Fibroblast of skin of right quadriceps (primary cell): ENCODE results near the gene SP140.
"Not testable (repeated sequence)": the region's sequence is repeated elsewhere in the genome, so short reads cannot be mapped to it uniquely, and the experiment has no call there.

Source experiments
- DNase-seq: peaks from one replicate; pipeline ENCODE4 v3.0.0-alpha.2; 2013

Gene SP140

DNA sequence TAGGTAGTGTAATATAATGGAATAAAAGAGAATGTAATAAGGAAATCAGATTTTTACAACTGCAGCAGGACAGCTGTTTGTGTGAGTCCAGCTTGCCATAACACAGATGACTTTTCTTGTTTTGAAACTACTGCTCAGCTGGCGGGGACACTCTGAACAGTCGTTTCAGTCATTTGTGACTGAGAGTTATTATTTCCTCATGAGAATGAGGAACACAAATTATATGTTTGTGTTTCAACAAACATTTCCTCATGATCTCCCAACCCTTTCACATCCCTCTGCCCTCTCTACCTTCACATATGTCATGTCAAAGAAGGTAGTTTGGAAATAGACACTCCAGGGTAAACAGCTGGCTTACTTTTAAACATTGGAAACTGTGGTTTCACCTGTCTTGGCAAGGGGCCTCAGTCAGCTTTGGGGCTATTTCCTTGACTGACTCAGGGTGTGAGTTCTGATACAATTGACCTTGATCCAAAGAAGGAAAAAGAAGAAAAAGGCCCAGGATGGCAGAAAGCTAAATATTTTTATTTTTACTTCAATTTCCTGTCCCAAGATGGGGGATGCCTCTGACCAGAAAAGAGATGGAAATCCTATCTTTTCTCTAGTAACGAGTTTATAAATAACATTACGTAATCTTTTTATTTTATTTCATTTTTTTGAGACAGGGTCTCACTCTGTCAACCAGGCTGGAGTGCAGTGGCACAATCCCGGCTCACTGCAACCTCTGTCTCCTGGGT is 102.0 kb downstream of the SP140 start:
- no peak for DNase-seq

DNA sequence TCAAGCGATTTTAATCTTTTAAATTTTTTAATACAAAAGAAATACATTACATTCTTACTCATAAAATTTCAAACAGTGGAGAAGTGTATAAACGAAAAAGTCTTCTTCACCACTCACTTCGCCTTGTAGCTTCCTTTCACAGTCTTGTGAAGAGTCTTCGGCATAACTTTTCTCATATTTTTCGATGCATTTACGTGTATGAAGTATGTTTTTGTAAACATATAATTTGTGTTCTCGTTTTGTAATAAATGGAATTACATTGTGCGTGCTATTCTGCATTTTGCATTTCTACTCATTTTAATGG is 102.6 kb downstream of the SP140 start:
- no peak for DNase-seq

DNA sequence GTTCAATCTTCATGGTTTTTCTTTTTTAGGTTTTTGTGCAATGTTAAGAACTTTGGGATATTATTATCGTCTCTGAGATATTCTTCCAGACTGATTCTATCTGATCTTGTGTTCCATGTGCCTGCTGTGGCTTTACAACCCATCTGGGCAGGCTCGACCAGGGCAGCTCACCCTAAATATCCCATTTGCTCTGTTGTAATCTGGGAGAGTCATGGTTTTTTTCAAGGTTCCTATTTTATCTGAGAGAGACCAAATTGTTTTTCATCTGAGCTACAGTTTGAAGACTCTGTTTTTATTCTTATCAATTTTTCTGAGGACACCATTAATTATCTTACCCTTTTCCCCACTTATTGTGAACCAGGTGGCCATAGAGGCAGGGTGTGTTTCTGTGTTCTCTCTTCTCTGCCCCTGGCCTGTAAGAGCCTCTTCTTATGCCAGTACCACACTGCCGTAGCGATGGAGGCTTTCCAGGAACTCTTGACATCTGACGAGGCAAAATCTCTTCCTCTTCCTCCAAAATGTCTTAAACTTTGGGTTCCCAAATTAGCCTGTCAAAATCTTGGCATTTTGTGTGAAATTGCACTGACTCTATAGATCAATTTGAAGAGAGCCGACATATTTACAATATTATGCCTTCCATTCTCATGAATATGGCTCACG is 104.5 kb downstream of the SP140 start:
- DNase-seq = no peak

DNA sequence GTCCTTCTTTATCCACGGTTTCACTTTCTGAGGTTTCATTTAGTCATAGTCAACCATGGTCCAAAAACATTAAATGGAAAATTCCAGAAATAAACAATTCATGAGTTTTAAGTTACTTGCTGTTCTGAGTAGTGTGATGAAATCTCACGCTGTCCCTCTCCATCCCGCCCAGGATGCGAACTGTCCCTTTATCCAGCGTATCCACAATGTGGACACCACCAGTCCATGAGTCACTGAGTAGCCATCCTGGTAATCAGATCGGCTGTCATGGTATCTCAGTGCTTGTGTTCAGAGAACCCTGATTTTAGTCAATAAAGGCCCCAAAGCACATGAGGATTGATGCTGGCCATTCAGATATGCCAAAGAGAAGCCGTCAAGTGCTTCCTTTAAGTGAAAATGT is 105.2 kb downstream of the SP140 start:
- DNase-seq = no peak

DNA sequence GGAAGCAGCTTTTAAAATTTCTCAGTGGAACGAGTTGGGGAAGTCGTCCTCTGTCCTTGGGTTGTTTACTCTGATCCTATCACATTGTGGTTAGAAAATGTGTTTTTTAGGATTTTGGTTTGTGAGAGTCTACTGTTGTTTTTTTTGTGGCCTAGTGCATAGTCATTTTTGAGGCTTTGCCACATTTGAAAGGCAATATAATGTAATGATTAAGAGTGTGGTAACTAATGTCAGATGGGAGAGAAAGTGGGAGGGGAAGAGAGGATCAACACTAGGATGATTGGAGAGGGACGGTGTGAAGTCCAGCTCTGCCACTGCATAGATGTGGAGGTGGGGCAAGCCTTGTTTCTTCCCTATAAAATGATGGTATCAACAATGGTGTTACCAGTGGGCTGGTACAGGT is 109.9 kb downstream of the SP140 start:
- DNase-seq = no peak

DNA sequence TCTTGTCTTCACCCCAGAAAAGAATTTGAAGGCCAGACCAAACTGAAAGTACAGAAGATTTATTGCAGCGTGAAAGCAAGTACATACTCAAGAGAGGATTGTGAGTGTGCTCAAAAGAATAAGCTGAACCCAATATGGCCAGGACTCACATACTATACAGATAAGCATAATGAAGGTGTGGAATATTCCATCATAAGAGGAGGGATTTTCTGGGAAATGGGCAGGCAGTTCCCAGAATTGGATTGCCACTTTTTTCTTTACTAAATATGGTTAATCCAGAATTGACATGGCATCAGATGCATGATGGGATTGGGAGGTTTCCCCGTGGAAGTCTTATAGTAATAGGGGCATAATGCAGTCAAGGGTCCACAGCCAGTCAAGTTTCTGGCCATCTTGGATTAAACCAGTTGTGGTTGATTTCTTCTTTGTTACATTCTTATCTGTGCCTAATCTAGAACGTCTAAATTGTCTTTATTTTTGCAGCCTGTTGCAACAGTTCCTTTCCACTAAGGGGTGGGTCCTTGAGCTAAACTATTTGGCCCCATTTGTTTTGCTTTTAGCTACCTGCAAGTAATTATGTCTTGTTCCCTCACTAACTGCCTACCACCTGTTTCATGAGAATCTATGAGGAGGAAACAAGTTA is 110.4 kb downstream of the SP140 start:
- no peak for DNase-seq

DNA sequence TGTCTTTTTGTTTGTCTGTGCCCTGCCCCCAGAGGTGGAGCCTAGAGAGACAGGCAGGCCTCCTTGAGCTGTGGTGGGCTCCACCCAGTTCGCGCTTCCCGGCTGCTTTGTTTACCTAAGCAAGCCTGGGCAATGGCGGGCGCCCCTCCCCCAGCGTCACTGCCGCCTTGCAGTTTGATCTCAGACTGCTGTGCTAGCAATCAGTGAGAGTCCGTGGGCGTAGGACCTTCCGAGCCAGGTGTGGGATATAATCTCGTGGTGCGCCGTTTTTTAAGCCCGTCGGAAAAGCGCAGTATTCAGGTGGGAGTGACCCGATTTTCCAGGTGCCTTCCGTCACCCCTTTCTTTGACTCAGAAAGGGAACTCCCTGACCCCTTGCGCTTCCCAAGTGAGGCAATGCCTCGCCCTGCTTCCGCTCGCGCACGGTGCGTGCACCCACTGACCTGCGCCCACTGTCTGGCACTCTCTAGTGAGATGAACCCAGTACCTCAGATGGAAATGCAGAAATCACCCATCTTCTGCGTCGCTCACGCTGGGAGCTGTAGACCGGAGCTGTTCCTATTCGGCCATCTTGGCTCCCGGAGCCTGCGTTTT is 116.5 kb downstream of the SP140 start:
- DNase-seq = not testable (repeated sequence)

DNA sequence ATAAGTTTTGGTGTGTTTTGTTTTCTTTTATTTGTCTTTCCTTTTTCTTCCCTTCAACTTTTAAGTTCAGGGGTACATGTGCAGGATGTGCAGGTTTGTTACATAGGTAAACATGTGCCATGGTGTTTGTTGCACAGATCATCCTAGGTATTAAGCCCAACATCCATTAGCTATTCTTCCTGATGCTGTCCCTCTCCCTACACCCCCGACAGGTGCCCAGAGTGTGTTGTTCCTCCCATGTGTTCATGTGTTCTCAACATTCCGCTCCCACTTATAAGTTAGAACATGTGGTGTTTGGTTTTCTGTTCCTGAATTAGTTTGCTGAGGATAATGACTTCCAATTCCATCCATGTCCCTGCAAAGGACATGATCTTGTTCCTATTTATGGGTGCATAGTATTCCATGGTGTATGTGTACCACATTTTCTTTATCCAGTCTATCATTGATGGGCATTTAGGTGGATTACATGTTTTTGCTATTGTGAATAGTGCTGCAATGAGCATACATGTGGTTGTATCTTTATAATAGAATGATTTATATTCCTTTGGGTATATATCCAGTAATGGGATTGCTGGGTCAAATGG is 117.6 kb downstream of the SP140 start:
- DNase-seq = not testable (repeated sequence)

DNA sequence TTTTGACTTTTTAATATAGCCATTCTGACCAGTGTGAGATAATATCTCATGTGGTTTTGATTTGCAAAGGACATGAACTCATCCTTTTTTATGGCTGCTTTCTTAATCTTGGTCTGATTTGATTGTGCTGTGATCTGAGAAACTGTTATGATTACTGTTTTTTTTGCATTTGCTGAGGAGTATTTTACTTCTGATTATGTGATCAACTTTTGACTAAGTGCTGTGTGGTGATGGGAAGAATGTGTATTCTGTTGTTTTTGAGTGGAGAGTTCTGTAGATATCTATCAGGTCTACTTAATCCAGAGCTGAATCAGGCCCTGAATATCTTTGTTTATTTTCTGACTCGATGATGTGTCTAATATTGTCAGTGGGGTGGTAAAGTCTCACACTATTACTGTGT is 118.2 kb downstream of the SP140 start:
- peak; percentile 8 for DNase-seq

DNA sequence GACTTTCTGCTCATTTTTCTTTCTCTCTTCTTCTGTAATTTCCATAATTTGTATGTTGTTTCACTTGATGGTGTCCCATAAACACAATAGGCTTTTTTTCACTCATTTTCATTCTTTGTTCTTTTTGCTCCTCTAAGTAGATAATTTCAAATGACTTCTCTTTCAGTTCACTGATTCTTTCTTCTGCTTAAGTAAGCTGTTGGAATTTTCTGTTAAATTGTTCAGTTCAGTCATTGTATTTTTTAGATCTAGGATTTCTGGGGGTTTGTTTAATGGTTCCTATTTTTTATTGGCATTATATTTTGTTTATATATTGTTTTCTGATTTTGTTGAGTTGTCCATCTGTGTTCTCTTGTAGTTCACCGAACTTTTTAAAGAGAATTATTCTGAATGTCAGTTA is 120.9 kb downstream of the SP140 start:
- no peak for DNase-seq

DNA sequence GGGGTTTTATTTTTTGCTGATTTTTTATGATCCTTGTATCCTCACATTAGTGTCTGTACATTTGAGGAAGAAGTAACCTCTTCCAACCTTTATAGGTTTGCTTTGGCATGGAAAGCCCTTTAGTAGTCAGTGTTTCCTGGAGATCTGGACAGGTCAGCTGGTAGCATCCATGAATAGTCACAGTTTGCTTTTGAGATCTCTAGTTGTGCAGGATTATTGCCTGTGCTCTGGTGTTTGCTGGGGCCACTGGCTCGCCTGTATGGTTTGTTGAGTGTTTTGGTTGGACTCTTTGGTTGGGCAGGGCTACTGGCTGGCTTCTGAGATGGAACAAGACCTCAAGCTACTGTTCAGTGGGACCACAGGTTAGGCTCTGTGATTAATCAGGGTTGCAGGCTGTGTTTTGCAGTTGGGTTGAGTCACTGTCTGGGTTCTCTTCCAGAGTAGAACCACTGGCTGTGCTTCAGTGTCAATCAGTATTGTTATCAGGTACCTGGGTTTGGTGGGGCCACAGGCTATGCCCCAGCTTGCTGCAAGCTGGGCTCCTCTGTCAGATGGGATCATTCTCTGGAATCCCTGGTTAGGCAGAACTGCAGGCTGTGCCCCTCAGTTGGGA is 121.5 kb downstream of the SP140 start:
- DNase-seq = no peak

DNA sequence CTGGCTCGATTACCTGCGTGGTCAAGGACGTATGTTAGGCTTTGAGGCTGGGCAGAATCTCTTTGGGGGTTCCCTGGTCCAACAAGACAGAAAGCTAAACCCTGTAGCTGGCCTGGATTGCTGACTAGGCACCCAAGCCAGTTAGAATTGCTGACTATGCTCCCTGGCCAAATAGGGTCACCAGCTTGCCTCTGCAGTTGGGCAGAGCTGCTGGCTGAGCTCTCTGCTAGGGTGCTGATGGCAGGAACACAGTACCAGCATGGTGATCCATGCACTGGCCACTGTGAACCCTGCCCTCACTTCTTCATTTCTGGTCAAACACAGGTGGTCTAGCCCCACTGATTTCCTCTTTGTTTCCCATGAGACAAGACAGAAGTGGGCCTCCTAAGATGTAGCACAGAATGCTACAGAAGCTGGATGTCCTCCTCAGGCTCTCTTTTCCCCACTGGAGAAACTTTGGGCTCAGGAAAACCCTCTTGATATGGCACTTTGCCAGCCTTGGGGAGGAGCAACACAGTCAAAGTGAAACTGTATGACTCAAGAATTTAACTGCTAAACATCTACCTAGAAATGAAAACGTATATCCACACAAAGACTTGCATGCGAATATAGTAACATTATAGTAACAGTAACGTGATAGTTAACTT is 122.2 kb downstream of the SP140 start:
- no peak for DNase-seq

DNA sequence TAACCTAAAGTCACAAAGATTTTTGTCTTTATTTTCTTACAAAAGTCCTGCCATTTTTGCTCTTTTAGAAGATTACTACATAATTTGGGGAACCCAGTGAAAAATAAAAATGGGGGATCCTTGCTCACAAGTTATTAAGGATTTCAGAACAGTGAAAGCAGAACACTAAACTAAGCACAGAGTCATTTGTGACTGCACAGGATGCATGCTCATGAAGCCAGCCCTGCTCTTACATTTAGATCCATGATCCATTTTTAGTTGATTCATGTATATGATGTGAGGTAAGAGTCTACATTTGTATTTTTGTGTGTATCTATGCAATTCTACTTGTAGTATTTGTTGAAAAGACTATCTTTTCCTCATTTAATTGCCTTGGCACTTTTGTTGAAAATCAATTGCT is 123.3 kb downstream of the SP140 start:
- no peak for DNase-seq

DNA sequence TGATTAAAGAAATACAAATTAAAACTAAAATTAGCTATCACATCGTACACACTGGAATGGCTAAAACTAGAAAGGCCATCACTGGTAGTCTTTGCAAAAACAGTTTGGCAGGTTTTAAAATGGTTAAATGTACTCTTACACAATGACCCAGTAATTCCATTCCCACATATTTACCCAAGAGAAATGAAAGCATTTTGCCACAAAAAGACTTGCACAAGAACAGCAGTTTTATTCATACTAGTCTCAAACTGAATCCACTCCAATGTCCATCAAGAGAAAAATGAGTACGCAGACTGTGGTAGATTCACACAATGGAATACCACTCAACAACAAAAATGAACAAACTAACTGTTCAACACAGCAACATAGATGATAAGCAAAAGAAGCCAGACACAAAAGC is 130.5 kb downstream of the SP140 start:
- DNase-seq = no peak

DNA sequence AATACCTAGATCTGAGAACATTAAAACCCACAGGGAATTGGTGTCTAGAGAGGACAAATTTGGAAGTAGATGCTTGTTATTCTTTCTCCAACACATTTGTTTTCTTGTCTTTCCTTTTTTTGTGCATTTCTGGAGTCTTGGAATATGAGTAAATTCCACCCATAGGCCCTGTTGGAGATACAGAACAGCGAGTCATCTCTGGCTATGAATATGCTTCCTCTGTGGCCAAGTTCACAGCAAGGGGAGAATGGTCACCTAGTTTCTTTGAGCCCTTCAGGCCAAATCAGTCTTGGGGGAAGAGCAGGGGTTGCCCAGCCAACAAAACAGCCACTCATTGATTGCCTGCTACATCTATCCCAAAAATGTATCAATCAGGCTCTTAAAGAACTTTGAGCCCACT is 132.8 kb downstream of the SP140 start:
- DNase-seq = peak; percentile 6

DNA sequence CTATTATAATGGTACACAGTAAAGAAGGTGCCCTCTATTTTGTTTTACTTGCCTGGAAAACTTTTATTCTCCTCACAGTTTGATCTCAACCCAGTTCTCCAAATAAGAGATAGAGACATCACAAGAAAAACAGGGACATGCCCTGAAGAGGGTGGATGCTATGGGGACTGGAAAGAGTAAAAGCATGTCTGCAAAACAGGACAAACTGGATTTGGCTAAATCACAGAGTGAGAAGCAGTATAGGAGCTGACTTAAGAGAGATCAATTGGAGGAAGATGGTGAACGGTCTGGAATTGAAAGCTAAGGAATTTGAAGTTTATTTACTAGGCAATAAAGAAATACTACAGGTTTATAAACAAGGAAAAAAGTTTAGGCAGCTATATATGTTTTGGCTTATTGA is 134.5 kb downstream of the SP140 start:
- no peak for DNase-seq

DNA sequence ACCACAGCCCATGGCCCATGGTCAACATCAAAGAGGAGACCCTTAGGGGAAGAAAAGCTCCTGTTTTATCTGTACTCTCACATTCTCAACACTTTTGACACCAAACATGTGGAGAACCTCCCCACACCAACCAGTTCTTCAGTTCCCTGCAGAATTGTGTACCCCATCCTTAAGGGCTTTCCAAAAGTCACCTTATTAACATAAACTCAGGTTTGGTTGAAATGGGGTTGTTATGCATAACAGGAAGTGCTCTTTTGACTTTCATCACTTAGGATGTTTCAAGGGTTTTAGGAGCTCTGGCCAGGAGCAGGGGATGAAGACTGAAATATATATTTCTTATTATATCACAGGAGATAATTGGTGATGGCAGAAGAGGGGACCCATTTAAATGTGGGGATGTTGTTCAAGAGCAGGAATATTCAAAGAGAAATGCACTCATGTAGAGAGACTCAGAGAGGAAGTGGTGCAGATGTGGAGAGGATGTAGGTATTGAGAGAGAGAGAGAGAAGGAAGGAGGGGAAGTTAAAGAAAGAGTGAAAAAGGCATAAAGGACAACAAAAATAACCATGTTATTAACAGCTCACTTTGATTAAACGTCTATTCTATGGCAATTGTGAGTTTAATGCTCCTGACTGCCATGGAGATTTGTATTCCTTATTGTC is 136.6 kb downstream of the SP140 start:
- DNase-seq = no peak
